Stromal cell of bone marrow (primary cell): ENCODE results near the gene KDM4F.

ENCODE experiments used
- DNase-seq: peaks from one replicate; pipeline ENCODE4 v3.0.0-alpha.2; 2012; ENCODE audit warnings: low read depth

Gene KDM4F

DNA sequence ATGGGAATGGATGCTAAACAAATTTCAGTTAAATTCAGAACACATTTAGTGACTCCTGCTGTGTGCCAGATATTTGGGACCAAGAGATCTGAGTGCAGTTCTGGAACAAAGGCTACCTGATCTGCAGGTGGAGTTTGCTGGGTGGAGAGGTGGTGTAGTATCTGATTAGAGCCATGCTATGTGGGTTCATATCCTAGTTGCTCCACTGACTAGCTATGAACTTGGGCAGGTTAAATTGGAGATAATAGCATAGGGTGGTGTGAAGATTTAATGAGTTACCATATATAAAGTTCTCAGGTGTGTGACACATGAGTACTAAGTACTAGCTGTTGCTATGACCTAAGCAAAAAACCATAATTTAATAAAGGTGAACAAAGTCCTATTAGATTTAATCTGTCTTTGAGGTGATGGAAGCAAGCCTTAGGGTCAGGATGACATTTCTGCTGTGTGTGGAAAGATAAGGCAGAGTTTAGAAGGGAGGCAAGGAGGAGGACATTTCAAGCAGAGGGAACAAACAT is 42.5 kb downstream of the KDM4F start:
- DNase-seq = no peak

GRCh38 chr11:95092549-95093324 is 43.5 kb downstream of the KDM4F start:
- DNase-seq = no peak

GRCh38 chr11:95093548-95093947 is 44.3 kb downstream of the KDM4F start:
- no peak for DNase-seq

DNA sequence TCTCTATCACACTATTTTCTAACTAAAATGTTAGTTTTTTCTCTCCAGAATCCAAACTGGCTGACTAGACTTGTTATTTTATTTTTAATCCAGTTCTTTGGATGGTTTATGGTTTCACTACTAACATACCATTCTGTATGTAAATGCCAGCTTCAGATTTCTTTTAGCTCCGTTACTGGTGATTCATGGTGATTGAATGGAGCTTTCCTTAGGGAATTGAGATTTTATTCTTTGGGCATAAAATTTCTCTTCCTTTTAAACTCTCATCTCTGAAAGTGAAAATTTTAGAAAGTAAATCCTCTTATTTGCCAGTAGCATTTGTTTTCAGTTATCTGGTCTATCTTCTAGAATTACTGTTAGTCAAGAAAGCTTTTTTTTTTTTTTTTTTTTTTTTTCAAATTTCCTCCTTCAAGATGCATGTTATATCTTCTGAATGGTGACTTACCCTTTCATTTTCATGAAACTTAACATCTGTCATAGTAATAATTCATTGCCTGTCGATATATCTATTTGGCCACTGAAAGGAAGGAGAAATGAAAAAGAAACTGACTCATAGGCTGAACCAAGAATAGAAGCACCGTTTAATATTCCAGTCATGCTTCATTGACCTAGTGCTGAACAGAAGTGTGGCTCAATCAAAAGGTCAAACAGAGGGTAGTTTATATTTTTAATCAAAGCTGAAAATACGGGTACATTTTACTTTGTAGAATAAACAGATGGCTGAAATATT is 46.8 kb downstream of the KDM4F start:
- no peak for DNase-seq

GRCh38 chr11:95097209-95097608 is 48.0 kb downstream of the KDM4F start:
- DNase-seq = no peak

DNA sequence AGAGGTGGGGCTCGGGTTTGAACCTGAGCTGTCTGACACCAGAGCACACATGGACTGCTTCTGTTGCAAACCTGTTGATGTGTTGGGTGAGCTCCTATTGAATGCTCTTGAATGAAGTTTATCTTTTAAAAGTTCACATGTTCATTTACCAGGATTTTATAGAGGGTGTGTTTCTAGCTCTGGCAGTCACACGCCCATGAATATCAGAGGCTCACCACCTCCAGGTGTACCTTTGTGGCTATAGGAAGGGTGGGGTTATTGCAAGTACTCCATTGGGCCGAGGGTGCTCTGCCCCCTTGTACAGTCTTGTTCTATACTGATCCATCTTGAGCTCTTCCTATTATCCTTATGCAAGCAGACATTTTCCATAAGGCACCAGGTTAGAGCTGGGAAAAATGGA is 49.6 kb downstream of the KDM4F start:
- DNase-seq = no peak

DNA sequence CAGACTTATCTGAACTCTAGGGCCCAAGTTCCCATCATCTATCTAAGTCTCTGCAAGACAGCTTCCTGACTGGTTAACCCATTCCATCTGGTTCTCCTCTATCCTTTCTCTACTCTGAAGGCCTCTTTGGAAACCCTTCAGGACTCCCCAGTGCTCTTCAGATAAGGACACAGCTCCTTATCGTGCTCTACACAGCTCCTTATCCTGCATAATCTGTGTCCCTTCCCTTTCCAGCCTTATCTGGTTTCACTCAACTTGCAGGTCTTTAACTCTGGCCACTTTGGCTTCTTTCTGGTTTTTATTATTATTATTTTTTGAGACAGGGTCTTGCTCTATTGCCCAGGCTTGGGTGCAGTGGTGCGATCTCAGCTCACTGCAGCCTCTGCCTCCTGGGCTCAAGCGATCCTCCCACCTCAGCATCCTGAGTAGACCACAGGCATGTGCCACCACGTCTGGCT is 51.0 kb downstream of the KDM4F start:
- no peak for DNase-seq
